NCI-H69 (cell line): Measurements from ENCODE around the gene SCOC.
"Not testable (repeated sequence)": the region's sequence is repeated elsewhere in the genome, so short reads cannot be mapped to it uniquely, and the experiment has no call there.

Source experiments
- DNase-seq: peaks from one replicate; lab custom pipeline; 2025; lab: John Stamatoyannopoulos, UW

Gene SCOC

DNA sequence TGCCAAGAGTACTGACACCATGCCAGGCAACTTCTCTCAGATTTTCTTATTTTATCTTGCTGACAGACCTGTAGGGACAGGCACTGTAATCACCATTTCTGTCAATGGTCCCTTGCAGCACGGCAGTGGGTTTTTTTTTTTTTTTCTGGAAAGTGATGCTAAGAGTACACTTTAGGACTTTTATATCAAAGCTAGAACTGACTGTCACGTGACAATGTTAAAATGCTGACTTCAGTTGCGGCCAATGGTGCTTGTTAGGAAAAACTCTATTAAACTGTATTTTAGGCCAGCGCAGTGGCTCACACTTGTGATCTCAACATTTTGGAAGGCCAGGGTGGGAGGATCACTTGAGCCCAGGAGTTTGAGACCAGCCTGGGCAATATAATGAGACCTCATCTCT lies 12.3 kb upstream of the SCOC start:
- DNase-seq = no peak

DNA sequence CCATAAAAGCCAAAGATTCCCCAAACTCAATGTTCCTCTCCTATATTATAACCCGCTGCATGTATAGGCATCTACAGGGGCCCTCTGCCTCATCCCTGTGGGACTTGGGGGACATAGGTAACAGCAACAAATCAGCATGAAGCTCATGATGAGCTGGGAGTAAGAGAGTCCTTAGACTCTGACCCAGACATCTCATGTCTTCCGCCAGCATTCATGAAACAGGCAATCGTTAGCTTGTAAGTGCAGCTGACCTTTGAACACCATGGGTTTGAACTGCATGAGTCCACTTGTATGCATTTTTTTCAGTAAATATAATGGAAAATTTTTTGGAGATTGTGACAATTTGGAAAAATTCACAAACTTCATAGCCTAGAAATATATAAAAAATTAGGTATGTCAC lies 10.4 kb upstream of the SCOC start:
- DNase-seq = peak; percentile 63

DNA sequence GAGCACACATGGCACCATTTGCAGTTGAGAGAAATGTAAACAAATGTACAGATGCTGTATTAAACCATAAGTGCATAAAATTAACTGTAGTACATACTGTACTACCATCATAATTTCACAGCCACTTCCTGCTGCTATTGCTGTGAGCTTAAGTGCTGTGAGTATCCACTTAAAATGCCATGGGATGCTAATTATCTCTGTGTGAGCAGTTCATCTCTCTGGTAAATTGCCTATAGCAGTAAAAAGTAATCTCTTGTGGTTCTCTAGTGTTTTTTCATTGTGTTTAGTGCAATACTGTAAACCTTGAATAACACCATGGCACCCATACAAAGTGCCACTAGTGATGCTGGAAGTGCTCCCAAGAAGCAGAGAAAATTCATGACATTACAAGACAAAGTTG lies 9.9 kb upstream of the SCOC start:
- DNase-seq = peak; percentile 91

DNA sequence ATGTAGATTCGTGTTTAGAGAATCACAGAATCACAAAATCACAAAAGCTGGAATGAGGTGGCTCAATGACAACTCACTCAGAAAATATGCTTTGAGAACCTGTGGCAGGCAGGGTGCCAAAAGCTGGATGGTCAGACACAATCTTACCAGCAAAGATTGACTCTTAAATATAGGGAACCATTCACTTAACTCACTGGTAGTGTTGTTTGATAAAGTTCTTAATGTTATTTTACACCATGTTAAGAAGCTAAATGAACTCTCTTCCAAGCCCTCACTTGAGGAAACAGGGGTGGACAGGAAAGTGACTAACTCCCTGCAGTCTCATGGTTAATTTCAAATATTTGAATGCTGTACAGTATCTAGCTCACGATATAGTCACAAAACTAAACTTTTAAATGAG lies 5.7 kb upstream of the SCOC start:
- DNase-seq = no peak

DNA sequence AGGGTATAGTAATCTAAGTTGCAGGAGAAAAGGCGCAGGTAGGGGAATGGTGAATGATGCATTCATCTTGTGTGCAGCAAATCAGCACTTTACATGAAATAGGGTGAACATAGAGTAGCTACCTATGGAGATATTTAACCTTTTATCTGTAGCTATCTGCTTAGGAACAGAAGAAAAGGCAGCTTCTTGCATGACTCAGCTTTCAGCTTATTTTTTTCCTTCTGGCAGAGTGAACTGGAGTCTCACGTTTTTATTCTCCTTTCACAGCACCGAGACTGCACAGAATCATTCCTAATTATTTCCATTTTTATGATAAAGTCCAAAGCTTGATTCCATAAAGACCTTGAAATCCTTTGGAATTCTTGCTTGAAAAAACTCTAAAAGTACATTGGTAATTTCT lies 4.8 kb upstream of the SCOC start:
- no peak for DNase-seq

DNA sequence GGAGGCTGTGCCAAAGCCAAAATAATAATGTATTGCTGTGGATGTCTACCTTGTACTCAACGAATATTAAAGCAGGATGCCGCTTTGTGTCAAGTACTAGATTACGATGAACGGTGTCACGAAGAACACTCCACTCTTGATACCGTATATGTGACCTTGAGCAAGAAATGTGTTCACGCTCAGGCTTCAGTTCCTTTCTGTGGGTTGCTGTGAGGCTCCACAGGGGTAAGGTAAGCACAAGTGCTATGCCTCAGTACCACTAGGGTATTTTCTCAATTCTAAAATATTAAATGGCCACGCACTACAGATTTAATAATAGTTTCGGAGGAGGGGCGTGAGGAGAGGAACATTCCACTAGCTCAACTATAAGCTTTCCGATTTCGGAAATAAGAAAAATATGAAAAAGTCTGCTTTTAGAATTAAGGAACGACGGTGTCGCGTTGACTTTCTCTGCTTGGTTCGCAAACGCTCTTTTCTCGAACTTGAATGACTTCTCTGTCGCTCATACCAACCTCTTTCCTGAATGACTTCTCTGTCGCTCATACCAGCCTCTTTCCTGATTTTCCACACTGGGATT lies 607 bp upstream of the SCOC start:
- peak; percentile 60 for DNase-seq

DNA sequence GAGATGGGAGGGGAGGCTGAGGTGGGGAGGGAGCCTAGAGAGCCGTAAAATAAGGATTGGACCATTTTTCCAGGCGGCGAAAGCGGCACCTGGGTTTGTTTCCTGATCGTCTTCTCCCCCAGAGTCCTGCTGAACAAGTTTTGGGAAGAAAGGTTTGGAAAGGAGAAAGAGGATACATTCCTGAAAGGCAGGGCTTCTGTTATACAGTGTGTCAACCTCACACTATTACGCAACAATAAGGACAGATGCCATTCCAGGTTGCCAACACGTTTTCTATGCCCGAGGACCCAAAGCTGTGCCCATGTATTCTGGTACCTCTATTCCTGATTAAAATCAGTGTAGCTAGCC lies 658 bp downstream of the SCOC start:
- no peak for DNase-seq

DNA sequence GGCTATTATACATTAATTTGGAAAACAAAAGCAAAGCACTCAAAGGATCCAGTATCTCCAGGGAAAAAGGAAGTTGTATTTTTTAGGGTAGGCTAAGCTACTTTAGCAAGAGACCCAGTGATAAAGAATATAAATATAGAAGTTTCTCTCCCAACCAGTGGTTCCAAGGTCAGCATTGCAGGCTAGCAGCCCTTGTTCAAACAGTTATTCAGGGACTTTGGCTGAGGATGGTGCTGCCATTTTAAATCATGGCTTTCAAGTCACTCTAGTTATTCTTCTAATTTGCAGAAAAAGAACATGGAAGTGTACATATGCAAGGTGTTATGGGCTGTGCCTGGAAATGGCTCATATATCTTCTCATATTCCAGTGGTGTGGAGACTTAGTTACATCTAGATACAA lies 9.3 kb downstream of the SCOC start:
- DNase-seq = no peak

DNA sequence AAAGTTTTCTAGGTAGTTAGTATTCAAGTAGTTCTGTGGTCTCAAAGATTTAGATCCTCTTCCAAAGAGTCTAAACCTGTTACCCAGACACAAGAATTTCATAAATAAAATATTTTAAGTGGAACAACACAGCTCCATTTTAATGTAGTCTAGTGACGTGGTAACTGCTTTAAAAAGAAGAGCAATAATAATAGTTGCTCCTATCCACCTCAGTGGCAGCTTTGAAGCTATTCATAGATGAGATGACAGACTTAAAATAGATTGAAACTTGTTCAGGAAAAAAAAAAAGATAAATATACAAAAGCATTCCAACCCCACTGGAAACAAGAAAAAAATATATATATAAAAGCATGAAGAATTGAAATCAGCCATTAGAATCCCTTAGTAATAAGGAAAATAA lies 14.6 kb downstream of the SCOC start:
- DNase-seq = no peak

DNA sequence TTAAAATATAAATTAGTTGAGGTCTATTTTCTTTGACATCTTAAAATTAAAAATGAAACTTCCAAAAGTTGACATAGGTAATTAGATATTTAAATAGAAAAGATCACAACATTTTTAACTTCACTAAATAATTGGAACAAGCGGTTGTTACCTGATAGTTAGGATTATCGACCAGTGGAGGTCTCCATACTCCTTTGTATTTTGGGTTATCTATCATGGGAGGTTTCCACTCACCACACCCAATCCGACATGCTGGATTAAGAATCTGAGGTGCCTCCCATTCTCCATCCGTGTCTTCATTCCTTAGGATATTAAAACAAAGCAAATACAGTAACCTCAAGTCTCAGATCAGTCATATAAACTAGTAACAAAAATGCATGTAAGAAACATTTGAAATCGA lies 22.2 kb downstream of the SCOC start:
- DNase-seq = peak; percentile 18

DNA sequence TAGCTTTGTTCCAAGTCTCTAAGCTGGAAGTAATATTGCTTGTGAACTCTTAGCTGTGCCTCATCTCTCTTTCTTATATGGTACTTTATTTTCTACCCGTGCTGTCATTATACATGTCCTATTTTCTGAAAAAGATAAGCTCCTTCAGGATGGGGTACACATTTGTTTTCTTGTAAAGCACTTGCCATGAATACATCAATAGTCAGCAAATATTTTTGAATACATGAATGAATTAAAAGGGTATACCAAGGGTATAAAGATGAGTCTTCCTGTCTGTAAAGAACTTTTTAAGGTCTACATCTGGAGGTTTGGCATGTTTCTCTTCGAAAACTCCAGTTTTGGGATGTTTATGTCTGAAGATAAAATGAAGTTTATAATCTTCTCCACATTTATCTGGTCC lies 26.7 kb downstream of the SCOC start:
- DNase-seq = no peak

DNA sequence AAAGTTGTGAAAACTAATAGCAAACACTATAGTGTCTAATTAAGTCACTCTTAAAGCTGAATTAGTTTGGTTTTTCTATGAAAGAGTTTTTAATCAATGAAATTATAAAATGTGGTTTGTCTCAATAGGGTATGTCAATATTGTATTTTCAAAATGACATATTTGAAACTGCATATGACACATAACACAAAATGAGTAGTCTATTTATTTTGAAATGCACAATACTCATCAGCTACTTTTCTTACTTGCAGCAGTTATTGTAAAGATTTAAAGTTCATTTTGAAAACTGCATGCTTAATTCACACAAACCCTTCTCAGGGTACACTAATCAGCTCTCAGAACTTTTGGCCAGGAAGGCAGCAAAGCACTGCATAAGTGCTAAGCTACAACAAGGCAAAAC lies 32.8 kb downstream of the SCOC start:
- no peak for DNase-seq

DNA sequence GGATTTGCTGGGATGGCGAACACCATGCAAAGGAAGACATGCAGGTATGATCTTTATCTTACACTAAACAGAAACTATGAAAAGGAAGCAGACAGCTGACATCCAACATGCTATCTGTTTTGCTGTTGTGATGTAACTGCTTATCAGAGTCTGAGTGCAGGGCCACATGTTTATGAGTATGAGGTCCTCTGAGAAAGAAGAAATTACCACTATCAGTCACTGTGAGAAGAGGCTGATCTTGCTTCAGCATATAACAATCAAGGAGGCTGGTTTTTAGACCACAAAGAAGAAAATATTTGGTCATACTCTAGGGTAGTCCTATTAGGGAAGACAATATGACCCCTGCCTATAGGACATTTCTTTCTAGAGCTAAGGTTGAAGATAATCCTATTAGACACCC lies 35.5 kb downstream of the SCOC start:
- DNase-seq = no peak

DNA sequence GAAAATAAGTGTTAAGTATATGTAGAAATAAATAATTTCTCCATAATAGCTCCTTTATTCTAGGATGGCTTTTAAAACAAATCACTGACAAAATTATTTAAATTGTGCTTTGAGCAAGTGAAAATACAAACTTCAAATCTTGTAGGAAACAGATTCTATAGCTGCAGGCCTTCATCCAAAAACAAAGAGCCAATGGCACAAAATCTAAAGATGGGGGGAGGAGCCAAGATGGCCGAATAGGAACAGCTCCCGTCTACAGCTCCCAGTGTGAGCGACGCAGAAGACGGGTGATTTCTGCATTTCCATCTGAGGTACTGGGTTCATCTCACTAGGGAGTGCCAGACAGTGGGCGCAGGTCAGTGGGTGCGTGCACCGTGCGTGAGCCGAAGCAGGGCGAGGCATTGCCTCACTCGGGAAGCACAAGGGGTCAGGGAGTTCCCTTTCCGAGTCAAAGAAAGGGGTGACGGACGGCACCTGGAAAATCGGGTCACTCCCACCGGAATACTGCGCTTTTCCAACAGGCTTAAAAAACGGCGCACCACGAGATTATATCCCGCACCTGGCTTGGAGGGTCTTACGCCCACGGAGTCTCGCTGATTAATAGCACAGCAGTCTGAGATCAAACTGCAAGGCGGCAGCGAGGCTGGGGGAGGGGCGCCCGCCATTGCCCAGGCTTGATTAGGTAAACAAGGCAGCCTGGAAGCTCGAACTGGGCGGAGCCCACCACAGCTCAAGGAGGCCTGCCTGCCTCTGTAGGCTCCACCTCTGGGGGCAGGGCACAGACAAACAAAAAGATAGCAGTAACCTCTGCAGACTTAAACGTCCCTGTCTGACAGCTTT lies 39.9 kb downstream of the SCOC start:
- DNase-seq = not testable (repeated sequence)

DNA sequence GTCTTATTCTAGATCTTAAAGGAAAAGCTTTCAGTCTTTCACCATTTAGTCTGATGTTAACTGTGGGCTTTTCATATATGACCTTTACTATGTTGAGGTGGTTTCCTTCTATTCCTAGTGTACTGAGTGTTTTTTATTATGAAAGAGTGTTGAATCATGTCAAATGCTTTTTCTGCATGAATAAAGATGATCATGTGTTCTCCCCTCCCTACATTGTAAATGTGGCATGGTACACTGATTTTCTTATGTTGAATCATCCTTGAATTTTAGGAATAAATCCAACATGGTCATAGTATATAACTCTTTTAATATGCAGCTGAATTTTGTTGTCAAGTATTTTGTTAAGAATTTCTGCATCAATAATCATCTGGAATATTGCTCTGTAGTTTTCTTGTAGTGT lies 49.7 kb downstream of the SCOC start:
- no peak for DNase-seq

DNA sequence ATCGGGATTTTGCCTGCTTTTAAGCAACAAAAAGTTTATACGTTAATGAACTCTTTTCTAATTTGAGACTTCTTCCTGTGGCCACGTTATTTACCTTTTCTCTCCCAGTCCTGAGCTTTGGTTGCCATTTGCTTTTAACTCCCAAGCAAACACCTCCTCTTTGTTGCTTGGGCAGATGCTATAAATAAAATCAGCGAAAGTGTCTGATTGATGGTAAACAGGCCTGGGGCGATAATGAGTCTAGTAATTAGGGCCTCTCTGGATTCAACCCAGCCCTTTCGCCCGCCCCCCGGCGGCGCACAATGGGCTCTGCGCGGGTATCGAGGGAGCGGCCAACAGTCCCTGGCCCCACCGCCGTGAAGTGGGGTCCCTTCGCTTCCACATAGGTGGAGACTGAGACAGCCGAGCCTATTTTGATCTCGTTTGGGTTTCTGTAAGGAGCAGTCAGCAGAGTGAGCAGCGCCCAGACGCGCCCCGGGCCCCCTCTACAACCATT lies 53.2 kb downstream of the SCOC start:
- peak; percentile 96 for DNase-seq

DNA sequence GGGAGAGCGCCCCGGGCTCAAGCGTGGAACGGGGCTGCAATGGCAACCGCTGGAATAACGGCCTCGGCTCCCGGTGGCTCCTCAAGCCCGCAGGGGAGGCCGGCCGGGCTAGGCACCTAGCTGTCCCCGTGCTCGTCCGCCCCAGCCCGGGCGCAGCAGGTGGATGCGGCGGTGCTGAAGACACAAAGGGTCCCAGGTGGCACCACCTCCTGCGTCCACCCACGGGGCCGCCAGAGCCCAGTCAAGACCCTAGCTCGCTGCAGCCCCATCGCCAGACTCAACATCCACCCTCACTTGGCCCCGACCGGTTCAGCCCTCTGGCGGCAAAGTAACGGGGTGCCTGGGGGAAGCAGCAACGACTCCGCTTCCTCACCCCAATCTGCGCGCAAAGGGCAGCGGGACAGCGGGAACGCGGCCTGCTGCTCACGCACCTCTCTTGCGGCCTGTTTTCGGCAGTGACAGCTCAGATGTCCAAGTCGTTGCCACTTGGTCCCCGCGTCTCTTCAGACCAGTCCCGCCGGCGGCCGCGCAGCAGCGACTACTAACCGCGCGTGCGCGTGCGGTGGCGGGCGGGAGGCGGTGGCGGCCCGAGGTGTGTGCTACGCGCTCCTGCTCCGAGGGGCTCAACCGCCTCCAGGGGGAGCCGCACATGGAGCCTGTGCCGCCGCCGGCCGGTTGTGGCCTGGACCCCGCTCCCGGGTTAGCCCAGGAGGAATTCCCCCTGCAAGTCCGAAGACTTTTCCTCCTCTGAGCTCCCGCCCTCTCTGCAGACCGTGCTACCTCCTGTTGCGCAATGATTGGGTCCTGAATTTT lies 53.9 kb downstream of the SCOC start, which contains the start of gene CLGN:
TSS of gene CLGN (minus strand) at position 543 of the 813 bp plus-strand sequence. CDS start 14,570 bp downstream, outside the sequence.
- peak; percentile 88 for DNase-seq

DNA sequence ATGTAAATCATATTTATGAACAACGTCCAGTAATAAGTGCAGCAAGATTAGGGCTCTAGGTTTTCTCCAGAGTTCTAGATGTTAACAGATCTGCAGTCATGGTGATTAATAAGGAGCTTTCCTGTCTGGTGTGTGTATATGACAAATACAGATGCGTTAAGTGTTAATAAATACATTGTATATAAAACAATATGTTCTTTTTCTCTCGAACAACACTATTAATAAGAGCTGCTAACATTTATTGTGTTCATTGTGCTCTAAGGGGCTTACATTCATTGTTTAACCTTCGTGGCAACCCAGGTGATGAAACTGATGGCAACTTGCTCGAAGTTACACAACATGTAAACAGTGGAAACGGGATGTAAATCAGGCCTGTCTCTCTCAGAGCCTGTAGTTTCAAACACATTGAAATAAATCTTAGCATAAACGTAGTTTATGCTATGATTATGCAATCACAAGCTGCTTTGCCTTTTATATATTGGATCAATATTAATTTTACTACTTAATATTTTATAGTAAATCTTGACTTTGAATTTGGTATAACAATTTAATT lies 54.5 kb downstream of the SCOC start:
- DNase-seq = peak; percentile 23
